NOMO-1 treated with dmso at 0.1 percent for 144 hours (cell line): ENCODE results near the gene SCD5.

ENCODE experiments used
- DNase-seq: peaks from one replicate; lab custom pipeline; 2025; ENCODE audit not compliant: unreplicated experiment; lab: John Stamatoyannopoulos, UW

SCD5 gene

DNA sequence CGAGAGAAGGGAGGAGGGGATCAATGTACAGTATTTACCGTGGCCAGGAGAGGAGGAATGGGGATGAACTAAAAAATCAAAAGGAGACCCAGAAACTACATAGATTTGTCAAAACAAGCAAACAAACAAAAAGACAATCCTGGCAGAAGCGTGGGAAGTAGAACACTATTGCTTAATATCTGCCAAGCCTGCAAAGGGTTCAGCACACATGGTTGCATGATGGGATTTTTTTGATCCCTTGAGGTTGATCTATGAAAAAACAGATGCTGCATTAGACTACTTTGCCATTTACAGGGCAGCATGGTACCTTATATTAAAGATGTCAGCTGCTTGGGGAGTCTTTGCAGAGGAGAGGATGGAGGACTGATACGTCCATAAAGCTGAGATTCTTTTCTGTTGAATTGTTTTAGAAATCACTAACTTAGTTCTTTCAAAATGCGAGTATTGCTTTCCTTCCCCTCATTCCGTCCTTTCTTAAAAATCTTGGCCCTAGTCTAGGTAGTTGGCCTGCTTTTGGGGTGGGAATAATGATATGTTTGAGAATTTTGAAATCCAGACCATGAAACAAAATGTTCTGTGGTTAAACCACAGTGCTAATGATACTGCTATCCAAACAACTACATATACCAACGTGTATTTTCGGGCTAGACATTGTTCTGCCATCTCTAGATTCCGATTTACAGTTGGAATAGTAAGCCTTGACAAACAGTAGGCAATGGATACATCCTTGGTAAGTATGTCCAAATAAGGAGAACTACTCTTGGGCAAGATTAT is 197.2 kb downstream of the SCD5 start:
- no peak for DNase-seq

DNA sequence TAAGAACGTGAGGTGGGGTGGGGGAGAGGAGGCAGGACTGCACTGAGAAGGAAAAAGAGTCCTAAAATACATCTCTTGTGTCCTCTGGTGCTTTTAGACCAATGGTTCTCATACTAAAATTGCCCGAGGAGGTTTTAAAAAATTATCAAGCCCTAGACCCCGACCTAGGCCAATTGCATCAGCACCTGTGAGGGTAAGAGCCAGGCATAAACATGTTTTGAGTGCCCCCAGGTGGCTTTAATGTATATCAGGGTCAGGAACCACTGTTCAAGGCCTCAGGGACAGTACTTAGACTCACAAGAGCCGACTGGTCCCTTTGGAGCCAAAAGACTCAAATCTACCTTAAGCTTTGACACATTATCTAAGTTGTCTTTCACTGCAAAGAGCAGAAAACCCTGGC is 199.3 kb downstream of the SCD5 start:
- no peak for DNase-seq

DNA sequence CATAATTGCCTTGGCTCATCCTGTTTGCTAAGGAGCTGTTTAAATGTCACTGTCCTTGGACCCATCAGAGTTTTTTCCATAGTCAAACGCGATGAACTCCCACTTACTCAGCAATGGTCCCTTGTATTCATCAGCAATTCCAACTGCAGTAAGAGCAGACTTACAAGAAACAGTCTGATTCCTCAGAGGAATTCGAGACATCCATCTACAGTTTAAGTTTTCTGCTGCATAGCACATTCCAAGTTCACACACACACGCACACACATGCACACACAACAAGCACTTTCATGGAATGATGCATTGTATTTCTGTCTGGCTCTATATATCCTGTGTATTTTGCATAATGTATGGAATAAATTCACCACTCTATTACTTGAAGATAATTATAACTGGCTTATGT is 204.1 kb downstream of the SCD5 start:
- no peak for DNase-seq

DNA sequence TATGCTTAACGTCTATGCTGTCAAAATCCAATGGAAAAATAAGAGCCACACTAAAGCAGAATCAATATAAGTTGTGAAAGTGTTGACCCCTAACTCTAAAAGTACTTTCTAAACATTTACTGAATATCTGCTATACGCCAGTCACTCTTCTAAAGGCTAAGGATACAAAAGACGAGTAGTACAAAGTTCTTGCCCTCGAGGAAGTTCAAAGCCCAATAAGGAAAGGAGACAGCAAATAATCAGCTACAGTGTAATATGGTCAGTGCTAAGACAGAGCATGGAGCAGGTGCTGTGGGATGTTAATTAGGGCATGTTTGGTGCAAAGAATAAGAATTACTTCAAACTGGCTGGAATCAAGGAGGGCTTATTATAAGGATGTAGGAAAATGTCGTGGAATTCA is 205.2 kb downstream of the SCD5 start:
- DNase-seq: no peak

DNA sequence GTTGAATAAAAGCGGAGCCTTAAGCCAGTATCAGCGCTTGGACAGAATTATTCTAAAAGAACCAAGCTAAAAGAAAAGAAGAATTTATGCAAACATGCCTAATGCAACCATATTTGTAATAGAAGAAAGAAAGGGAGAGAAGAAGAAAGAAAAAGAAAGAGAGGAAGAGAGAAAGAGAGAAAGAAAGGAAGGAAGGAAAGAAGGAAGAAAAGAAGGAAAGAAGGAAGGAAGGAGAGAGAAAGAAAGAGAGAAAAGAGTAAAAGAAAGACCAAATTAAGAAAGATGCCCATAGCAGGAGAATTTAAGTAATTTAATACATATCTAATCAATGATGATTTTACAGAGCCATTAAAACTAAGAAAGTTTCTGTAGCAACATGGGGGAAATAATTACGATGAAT is 206.0 kb downstream of the SCD5 start:
- no peak for DNase-seq

DNA sequence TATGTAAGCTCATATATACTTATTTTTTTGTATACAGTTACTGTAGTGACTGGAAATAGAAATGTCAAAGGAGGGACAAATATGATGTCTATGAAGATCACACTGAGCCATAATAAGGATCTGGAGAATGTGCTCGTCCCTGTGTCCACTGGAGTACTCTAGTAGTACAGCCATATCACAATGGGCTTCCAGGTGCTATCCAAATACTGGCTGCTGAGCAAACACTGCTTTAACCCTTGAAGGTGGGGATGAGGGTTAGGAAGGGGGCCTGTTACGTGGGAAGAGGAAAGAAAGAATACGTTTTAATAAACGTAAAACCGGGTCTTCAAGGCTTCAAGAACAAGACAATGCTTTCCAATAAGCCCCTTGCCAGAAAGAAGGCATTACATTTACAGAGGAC is 207.0 kb downstream of the SCD5 start:
- no peak for DNase-seq

DNA sequence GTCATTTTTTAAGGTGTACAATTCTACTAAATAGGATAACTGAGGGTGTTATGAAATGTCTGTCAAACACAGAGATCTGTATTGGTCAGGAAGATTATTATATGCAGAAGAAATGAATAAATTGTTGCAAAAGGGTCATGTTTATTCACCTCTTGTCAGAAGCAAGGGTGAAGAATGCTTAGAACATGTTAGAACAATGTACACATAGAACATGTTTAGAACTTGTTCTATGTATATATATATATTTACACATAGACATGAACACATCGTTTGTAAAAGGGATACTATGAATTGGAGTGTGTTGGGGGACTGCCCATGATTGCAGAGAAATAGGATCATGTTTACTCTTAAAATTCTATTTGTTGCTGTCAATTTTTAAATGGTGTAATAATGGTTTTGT is 208.8 kb downstream of the SCD5 start:
- DNase-seq: no peak

DNA sequence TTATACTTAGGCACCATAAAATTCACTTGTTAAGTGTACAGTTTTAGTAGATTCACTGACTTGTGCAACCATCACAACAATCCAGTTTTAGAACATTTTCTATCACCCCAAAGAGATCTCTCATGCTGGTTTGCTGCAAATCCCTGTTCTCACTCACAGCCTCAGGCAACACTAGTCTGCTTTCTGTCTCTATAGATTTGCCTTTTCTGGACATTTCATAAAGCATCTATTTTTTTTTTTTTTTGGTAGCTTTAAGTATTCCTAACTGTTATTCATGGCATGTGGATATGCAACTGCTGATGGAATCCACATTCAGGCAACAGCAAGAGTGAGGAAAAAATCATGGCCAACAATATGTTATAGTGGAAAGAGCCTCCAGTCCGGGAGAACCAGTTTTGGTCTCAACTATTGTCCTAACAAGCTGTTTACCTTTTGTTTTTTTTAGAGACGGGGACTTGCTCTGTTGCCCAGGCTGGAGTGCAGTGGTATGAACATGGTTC is 209.8 kb downstream of the SCD5 start:
- DNase-seq: no peak

DNA sequence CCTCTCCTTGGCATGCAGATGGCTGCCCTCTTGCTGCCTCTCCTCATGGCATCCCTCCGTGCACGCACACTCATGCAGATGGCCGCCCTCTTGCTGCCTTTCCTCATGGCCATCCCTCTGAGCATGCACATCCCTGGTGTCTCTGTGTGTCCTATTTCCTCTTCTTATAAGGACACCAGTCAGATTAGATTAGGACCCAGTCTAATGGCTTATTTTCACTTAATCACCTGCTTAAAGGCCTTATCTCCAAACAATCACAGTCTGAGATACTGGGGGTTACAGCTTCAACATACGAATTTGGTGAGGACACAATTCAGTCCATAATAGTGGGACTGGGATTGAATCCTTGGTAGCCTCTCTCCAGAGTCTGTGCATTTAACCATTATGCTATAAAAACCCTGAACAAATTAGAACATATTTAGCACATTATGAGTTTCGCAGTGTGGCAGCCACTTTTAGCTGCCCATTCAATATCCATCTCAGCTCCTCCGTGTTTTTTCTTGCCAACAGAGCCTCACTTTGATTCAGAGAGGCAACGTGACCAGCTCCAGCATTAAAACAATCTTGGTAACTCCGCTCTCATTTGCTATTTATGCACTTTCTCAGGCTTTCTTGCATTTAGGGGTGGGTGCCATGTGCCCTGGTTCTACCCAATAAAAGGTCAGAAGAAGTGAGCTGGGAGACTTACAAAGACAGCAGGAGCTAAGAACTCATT is 210.6 kb downstream of the SCD5 start:
- DNase-seq: no peak

DNA sequence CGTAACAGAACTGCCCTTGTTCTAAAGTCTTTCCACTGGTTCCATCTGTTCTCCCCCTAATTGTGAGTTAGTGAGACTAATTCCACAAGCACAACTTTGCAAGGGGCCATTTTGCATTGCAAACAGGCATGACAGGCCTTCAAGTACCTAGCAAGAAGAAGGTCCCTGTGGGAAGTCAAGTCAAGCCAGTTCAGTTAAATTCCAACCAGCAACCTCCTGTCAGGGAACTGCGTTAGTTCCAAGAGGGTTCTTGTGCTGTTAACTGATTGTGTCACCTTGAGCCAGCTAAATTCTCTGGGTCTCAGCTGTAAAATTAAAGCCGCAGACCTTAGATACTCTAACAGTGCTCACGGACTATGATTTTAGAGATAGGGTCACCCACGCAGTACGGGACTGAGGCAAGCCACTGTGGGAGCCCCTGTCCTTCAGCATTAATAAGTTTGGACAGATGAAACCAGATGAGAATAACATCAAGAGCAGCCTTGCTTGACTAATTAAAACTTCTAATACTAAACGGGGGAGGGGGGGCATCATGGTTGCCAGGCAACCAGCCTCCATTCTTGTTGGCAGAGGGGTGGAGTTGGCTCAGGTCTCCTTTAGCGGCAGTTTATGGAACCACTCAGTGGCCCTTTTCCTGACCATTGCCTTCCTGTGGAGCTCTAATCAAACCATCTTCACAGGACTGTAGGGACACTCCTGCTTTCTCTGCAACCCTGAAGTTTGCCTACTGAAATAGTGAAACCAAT is 212.7 kb downstream of the SCD5 start:
- DNase-seq: no peak

DNA sequence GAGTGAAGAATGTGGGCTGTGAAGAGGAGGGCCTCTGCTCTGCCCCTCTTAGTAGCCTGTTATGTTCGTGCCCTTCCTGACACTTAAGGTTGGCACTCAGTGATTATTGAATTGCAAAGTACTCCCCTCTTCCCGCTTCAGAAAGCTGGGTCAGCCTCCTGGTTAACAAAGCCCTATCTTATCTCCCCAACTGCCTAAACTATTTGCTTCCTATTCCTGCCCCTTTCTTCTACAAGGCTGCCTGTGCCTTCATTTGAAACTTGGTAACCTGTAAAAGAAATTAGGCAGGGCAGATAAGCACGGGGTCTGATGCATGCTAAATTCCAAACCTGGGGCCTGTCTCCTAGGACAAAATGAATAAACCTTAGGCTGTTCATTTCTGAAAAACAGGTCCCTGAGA is 213.7 kb downstream of the SCD5 start:
- DNase-seq: no peak

DNA sequence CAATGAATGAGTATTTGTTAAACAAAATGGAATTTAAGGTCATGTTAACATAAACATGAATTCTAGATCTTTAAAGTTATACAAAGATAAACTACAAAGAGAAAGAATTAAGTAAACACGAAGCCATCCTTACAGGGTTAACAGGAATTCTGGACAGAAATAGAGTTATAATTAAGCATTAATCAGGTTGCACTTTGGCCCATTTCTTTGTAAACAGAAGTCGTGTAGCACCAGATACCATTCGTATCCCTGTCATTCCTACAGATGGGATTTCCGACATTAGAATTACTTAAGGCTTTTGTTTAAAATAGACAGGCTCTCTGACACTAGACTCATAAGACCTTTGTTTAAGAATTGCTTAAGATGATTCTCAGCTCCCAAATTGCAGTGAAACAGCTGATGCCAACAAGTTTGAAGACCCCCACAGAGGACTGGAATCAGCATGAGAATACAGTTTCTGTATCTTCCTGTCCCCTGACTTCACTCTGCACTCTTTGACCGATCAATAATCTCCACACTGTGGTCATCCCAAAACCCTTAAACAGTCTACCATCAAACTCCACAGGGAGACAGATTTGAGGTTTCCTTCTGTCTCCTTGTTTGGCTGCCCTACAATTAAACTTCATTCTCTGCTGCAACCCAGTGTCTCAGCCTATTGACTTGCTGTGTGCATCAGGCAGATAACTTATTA is 214.6 kb downstream of the SCD5 start:
- no peak for DNase-seq

DNA sequence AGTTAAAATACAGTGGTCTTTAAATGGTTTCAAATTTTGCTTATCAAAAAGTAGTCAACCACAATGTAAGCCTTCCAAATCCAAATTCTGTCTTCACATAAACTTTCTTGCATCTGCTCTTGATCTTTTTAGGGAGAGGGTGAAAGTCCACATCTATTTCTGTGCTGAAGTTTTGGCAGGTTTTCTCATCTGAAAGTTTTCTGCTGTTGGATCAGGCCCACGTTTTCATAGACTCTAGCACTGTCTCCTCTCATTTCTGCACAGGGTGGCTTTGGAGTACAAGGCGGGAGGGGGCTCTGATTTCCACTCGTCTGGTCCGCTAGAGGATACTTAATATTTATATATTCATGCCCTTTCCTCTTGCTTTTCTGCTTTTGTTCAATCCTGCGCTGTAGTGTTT is 218.7 kb downstream of the SCD5 start:
- DNase-seq: no peak
